ENCODE measurements around the gene TAOK3. TPM values are rescaled to one million over a fixed set of nuclear protein-coding genes. Genes with fewer than 3 reads are reported as not detected.

TAOK3 gene
- total and polyA plus RNA-seq, 2 donors (not counting 3 experiments of a cell fraction or from before 2014, with no cell fraction given): 11.3 to 23.1 TPM

GRCh38 chr12:118311666-118312065 is 61.0 kb downstream of the TAOK3 start:
- H3K9ac ChIP-seq (replicated peaks; ENCODE audit: extremely low read depth, insufficient read depth, low read length): no peak overlapping the region
- no peaks in the 10 kb centered on the region for H3K36me3 ChIP-seq (ENCODE audit: control insufficient read depth in 2 of 2, extremely low read depth in 1 of 2, insufficient read depth in 2 of 2, low read length in 2 of 2)
- H3K79me2 ChIP-seq (ENCODE audit: control insufficient read depth, insufficient read depth, low read length): peaks cover 11% of the 10 kb centered on the region
- no TSS peak for BruUV-seq (replicated peaks)
- H3K9me3 ChIP-seq (replicated peaks; ENCODE audit: control insufficient read depth, insufficient read depth, low read length): no peaks in the 10 kb centered on the region
- H3K4me1 ChIP-seq (ENCODE audit: control insufficient read depth, extremely low read depth, insufficient read depth, low read length): peaks cover 16% of the 10 kb centered on the region
- H3K27ac ChIP-seq (ENCODE audit: insufficient read depth, low read depth, low read length): no peak overlapping the region
- DNase-seq (ENCODE audit: low read depth, low spot score): no peak
- H3K9me1 ChIP-seq (replicated peaks; ENCODE audit: control insufficient read depth, extremely low read depth, insufficient read depth, low read length): no peaks in the 10 kb centered on the region
- H4K20me1 ChIP-seq (replicated peaks; ENCODE audit: control insufficient read depth, extremely low read depth, insufficient read depth, low read length): no peaks in the 10 kb centered on the region
- TF ChIP-seq MAX (IDR thresholded peaks at IDR 0.05; ENCODE audit: insufficient read depth, insufficient read length): no peak
- no peak for TF ChIP-seq EZH2 (IDR thresholded peaks at IDR 0.05; ENCODE audit: borderline replicate concordance, low read depth, low read length, severe bottlenecking)
- no peak for TF ChIP-seq JUN (IDR thresholded peaks at IDR 0.05; ENCODE audit: borderline replicate concordance, insufficient read depth, insufficient read length, low read depth)
- TF ChIP-seq CTCF (IDR thresholded peaks at IDR 0.05; ENCODE audit: extremely low read depth in 1 of 2, insufficient read depth in 1 of 2, low read depth in 1 of 2, low read length in 2 of 2): no peak
- TF ChIP-seq GATA2 (IDR thresholded peaks at IDR 0.05; ENCODE audit: insufficient read depth, insufficient read length, low read depth, low read length): no peak
- TF ChIP-seq POLR2A (IDR thresholded peaks at IDR 0.05; ENCODE audit: low read depth, low read length): no peak
- TF ChIP-seq FOS (IDR thresholded peaks at IDR 0.05; ENCODE audit: borderline replicate concordance, insufficient read depth, low read length): no peak
- TF ChIP-seq POLR2AphosphoS5 (IDR thresholded peaks at IDR 0.05; ENCODE audit: insufficient read depth, low read depth, low read length): no peak
- no peak for TF ChIP-seq MYC (IDR thresholded peaks at IDR 0.05; ENCODE audit: low read depth, low read length)
- CTCF ChIA-PET: interaction anchor here (0.9 to 4.7 kb wide), 5 partner anchors 11 to 64 kb away, joined by 3 to 16 read pairs (median 5); partner anchors contain the start of gene SUDS3
- intact Hi-C loops (cut with micrococcal nuclease) (no loop called here), dilution Hi-C loops (cut with MboI; ENCODE audit: extremely low pct_ligation_motif_present, low sequenced_read_pairs) (no loop called here)
- no peak overlapping the region for H2AFZ ChIP-seq (ENCODE audit: low read depth, low read length)
- no peak overlapping the region for H3K4me3 ChIP-seq (replicated peaks in 1 of 3; ENCODE audit: insufficient read depth in 1 of 3, low read depth in 1 of 3, low read length in 3 of 3)
- H3K4me2 ChIP-seq (ENCODE audit: insufficient read depth, low read length): no peak overlapping the region
- no peak for FAIRE-seq
- POLR2A ChIA-PET: no interaction called here
- H3K27me3 ChIP-seq (ENCODE audit: control insufficient read depth in 2 of 2, insufficient read depth in 2 of 2, low read length in 2 of 2): no peaks in the 10 kb centered on the region

All from endothelial cell of umbilical vein (primary cell).